ENCODE results near the gene OR6C68. TPM values are rescaled to one million over a fixed set of nuclear protein-coding genes. Genes with fewer than 3 reads are reported as not detected.
"Not testable (repeated sequence)": the region's sequence is repeated elsewhere in the genome, so short reads cannot be mapped to it uniquely, and the experiment has no call there.

OR6C68 gene
- total RNA-seq, 1 donor from 2014 or later, result not detected

- Histone ChIP-seq H3K27me3 (ENCODE audit: control insufficient read depth, insufficient read depth, low read length) (no peaks in the 10 kb centered on the region), H3K4me3 (ENCODE audit: low read depth, low read length) (no peak overlapping the region), H3K36me3 (ENCODE audit: control insufficient read depth, insufficient read depth, low read length) (no peaks in the 10 kb centered on the region)
- DNase-seq (ENCODE audit: low read depth) (no peak), FAIRE-seq (no peak)
- no peak for TF ChIP-seq CTCF (IDR thresholded peaks at IDR 0.05; ENCODE audit: insufficient read depth, low read length, severe bottlenecking)
These were observed 24.3 kb upstream of the OR6C68 start for GRCh38 chr12:55467836-55468235.

GRCh38 chr12:55469291-55469690 is 22.9 kb upstream of the OR6C68 start:
- Histone ChIP-seq H3K4me3 (ENCODE audit: low read depth, low read length) (no peak overlapping the region), H3K36me3 (ENCODE audit: control insufficient read depth, insufficient read depth, low read length) (no peaks in the 10 kb centered on the region), H3K27me3 (ENCODE audit: control insufficient read depth, insufficient read depth, low read length) (no peaks in the 10 kb centered on the region)
- DNase-seq (ENCODE audit: low read depth), result no peak
- no peak for TF ChIP-seq CTCF (IDR thresholded peaks at IDR 0.05; ENCODE audit: insufficient read depth, low read length, severe bottlenecking)
- FAIRE-seq, result no peak

GRCh38 chr12:55470088-55470829 is 21.9 kb upstream of the OR6C68 start, which contains the start of gene OR6C70:
TSS of gene OR6C70 (minus strand) at chr12:55470138. CDS start at chr12:55470138, 0 bp downstream.
- no peak for TF ChIP-seq CTCF (IDR thresholded peaks at IDR 0.05; ENCODE audit: insufficient read depth, low read length, severe bottlenecking)
- peak; percentile 25 for DNase-seq (ENCODE audit: low read depth)
- Histone ChIP-seq H3K27me3 (ENCODE audit: control insufficient read depth, insufficient read depth, low read length) (no peaks in the 10 kb centered on the region), H3K36me3 (ENCODE audit: control insufficient read depth, insufficient read depth, low read length) (no peaks in the 10 kb centered on the region), H3K4me3 (ENCODE audit: low read depth, low read length) (no peak within 1 kb of the TSS)
- FAIRE-seq, result no peak

GRCh38 chr12:55472264-55472663 is 19.9 kb upstream of the OR6C68 start:
- FAIRE-seq (no peak), DNase-seq (ENCODE audit: low read depth) (no peak)
- no peaks in the 10 kb centered on the region for H3K27me3 ChIP-seq (ENCODE audit: control insufficient read depth, insufficient read depth, low read length)
- no peak for TF ChIP-seq CTCF (IDR thresholded peaks at IDR 0.05; ENCODE audit: insufficient read depth, low read length, severe bottlenecking)
- no peaks in the 10 kb centered on the region for H3K36me3 ChIP-seq (ENCODE audit: control insufficient read depth, insufficient read depth, low read length)
- no peak overlapping the region for H3K4me3 ChIP-seq (ENCODE audit: low read depth, low read length)

- H3K27me3 ChIP-seq (ENCODE audit: control insufficient read depth, insufficient read depth, low read length); FAIRE-seq; H3K4me3 ChIP-seq (ENCODE audit: low read depth, low read length); H3K36me3 ChIP-seq (ENCODE audit: control insufficient read depth, insufficient read depth, low read length); DNase-seq (ENCODE audit: low read depth): not testable (repeated sequence)
These were observed 13.0 kb upstream of the OR6C68 start for GRCh38 chr12:55479136-55479535.

- not testable (repeated sequence) for FAIRE-seq; H3K4me3 ChIP-seq (ENCODE audit: low read depth, low read length); H3K27me3 ChIP-seq (ENCODE audit: control insufficient read depth, insufficient read depth, low read length); DNase-seq (ENCODE audit: low read depth); H3K36me3 ChIP-seq (ENCODE audit: control insufficient read depth, insufficient read depth, low read length)
These were observed 7.9 kb upstream of the OR6C68 start for GRCh38 chr12:55484284-55484683.

GRCh38 chr12:55495490-55495889 is 3.3 kb downstream of the OR6C68 start:
- Histone ChIP-seq H3K36me3 (ENCODE audit: control insufficient read depth, insufficient read depth, low read length) (no peaks in the 10 kb centered on the region), H3K27me3 (ENCODE audit: control insufficient read depth, insufficient read depth, low read length) (no peaks in the 10 kb centered on the region), H3K4me3 (ENCODE audit: low read depth, low read length) (no peak overlapping the region)
- no peak for FAIRE-seq
- DNase-seq (ENCODE audit: low read depth), result no peak
- no peak for TF ChIP-seq CTCF (IDR thresholded peaks at IDR 0.05; ENCODE audit: insufficient read depth, low read length, severe bottlenecking)
